ENCODE results near the gene SLC16A8.

The SLC16A8 gene

GRCh38 chr22:38032681-38033521 is 51.1 kb downstream of the SLC16A8 start (continued):
- TF ChIP-seq, protein P1, sequence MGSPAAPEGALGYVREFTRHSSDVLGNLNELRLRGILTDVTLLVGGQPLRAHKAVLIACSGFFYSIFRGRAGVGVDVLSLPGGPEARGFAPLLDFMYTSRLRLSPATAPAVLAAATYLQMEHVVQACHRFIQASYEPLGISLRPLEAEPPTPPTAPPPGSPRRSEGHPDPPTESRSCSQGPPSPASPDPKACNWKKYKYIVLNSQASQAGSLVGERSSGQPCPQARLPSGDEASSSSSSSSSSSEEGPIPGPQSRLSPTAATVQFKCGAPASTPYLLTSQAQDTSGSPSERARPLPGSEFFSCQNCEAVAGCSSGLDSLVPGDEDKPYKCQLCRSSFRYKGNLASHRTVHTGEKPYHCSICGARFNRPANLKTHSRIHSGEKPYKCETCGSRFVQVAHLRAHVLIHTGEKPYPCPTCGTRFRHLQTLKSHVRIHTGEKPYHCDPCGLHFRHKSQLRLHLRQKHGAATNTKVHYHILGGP (tag by site-specific recombination; IDR thresholded peaks at IDR 0.05): no peak
- no peak for TF ChIP-seq ZNF585B (tag by site-specific recombination; IDR thresholded peaks at IDR 0.05)
- peak; percentile 93 for TF ChIP-seq ZNF398 (tag by site-specific recombination; IDR thresholded peaks at IDR 0.05)
- no peak for TF ChIP-seq ZNF510 (tag by site-specific recombination; IDR thresholded peaks at IDR 0.05; ENCODE audit: insufficient replicate concordance)
- 0 out of 2 replicates have a peak, but pooled peaks have one; percentile 15 for TF ChIP-seq FEZF1 (tag by site-specific recombination; IDR thresholded peaks at IDR 0.05)
- TF ChIP-seq ZNF311 (tag by site-specific recombination; IDR thresholded peaks at IDR 0.05; ENCODE audit: borderline replicate concordance): no peak
- TF ChIP-seq ZNF548 (tag by site-specific recombination; IDR thresholded peaks at IDR 0.05): no peak
- no peak for TF ChIP-seq ZNF596 (tag by site-specific recombination; IDR thresholded peaks at IDR 0.05)
- peak; percentile 88 for TF ChIP-seq BCL11A (tag by site-specific recombination; IDR thresholded peaks at IDR 0.05; ENCODE audit: low read depth)
- TF ChIP-seq EGR2 (tag by site-specific recombination; IDR thresholded peaks at IDR 0.05; ENCODE audit: low read depth): peak; percentile 85
- TF ChIP-seq, protein P2, sequence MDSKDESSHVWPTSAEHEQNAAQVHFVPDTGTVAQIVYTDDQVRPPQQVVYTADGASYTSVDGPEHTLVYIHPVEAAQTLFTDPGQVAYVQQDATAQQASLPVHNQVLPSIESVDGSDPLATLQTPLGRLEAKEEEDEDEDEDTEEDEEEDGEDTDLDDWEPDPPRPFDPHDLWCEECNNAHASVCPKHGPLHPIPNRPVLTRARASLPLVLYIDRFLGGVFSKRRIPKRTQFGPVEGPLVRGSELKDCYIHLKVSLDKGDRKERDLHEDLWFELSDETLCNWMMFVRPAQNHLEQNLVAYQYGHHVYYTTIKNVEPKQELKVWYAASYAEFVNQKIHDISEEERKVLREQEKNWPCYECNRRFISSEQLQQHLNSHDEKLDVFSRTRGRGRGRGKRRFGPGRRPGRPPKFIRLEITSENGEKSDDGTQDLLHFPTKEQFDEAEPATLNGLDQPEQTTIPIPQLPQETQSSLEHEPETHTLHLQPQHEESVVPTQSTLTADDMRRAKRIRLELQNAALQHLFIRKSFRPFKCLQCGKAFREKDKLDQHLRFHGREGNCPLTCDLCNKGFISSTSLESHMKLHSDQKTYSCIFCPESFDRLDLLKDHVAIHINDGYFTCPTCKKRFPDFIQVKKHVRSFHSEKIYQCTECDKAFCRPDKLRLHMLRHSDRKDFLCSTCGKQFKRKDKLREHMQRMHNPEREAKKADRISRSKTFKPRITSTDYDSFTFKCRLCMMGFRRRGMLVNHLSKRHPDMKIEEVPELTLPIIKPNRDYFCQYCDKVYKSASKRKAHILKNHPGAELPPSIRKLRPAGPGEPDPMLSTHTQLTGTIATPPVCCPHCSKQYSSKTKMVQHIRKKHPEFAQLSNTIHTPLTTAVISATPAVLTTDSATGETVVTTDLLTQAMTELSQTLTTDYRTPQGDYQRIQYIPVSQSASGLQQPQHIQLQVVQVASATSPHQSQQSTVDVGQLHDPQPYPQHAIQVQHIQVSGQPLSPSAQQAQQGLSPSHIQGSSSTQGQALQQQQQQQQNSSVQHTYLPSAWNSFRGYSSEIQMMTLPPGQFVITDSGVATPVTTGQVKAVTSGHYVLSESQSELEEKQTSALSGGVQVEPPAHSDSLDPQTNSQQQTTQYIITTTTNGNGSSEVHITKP (tag by site-specific recombination; IDR thresholded peaks at IDR 0.05): peak; percentile 57
- TF ChIP-seq, protein P3, sequence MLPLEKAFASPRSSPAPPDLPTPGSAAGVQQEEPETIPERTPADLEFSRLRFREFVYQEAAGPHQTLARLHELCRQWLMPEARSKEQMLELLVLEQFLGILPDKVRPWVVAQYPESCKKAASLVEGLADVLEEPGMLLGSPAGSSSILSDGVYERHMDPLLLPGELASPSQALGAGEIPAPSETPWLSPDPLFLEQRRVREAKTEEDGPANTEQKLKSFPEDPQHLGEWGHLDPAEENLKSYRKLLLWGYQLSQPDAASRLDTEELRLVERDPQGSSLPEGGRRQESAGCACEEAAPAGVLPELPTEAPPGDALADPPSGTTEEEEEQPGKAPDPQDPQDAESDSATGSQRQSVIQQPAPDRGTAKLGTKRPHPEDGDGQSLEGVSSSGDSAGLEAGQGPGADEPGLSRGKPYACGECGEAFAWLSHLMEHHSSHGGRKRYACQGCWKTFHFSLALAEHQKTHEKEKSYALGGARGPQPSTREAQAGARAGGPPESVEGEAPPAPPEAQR (tag by site-specific recombination; IDR thresholded peaks at IDR 0.05): no peak
- no peak for TF ChIP-seq ZNF747 (tag by site-specific recombination; IDR thresholded peaks at IDR 0.05)
- no peak for TF ChIP-seq ZNF202 (tag by site-specific recombination; IDR thresholded peaks at IDR 0.05; ENCODE audit: borderline replicate concordance)
- TF ChIP-seq ZNF654 (tag by site-specific recombination; IDR thresholded peaks at IDR 0.05; ENCODE audit: low read depth): no peak
- no peak for TF ChIP-seq ZNF302 (tag by site-specific recombination; IDR thresholded peaks at IDR 0.05; ENCODE audit: low read depth)
- TF ChIP-seq ZNF133 (tag by site-specific recombination; IDR thresholded peaks at IDR 0.05): no peak
- TF ChIP-seq ZBTB1 (tag by site-specific recombination; IDR thresholded peaks at IDR 0.05): 0 out of 2 replicates have a peak, but pooled peaks have one; percentile 48
- TF ChIP-seq PRDM6 (tag by site-specific recombination; IDR thresholded peaks at IDR 0.05): no peak
- TF ChIP-seq ZNF138 (tag by site-specific recombination; IDR thresholded peaks at IDR 0.05; ENCODE audit: borderline replicate concordance): no peak
- TF ChIP-seq, protein P4, sequence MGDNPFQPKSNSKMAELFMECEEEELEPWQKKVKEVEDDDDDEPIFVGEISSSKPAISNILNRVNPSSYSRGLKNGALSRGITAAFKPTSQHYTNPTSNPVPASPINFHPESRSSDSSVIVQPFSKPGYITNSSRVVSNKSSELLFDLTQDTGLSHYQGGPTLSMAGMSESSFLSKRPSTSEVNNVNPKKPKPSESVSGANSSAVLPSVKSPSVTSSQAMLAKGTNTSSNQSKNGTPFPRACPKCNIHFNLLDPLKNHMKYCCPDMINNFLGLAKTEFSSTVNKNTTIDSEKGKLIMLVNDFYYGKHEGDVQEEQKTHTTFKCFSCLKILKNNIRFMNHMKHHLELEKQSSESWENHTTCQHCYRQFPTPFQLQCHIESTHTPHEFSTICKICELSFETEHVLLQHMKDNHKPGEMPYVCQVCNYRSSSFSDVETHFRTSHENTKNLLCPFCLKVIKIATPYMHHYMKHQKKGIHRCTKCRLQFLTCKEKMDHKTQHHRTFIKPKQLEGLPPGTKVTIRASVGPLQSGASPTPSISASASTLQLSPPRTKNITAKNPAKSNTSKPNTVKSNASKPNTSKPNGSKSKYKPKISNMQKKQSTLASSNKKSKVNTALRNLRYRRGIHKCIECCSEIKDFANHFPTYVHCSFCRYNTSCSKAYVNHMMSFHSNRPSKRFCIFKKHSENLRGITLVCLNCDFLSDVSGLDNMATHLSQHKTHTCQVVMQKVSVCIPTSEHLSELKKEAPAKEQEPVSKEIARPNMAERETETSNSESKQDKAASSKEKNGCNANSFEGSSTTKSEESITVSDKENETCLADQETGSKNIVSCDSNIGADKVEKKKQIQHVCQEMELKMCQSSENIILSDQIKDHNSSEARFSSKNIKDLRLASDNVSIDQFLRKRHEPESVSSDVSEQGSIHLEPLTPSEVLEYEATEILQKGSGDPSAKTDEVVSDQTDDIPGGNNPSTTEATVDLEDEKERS (tag by site-specific recombination; IDR thresholded peaks at IDR 0.05): 0 out of 2 replicates have a peak, but pooled peaks have one; percentile 33
- peak; percentile 44; the same call in 1 of the 2 replicates for TF ChIP-seq OSR2 (tag by site-specific recombination; IDR thresholded peaks at IDR 0.05)
- no peak for TF ChIP-seq ZNF777 (tag by site-specific recombination; IDR thresholded peaks at IDR 0.05; ENCODE audit: borderline replicate concordance)
- TF ChIP-seq ZBTB20 (tag by site-specific recombination; IDR thresholded peaks at IDR 0.05): no peak; the same call in 1 of the 2 replicates

Data from HEK293 (cell line).